G401 (cell line): ENCODE results near the gene SREK1. TPM values are rescaled to one million over a fixed set of nuclear protein-coding genes. Genes with fewer than 3 reads are reported as not detected.
"Not testable (repeated sequence)": the region's sequence is repeated elsewhere in the genome, so short reads cannot be mapped to it uniquely, and the experiment has no call there.

Experiments used
- DNase-seq: peaks from one replicate; pipeline ENCODE4 v3.0.0-alpha.2; 2015; ENCODE audit warnings: low spot score
- in situ Hi-C: cut with HindIII; loops from 2 replicates; pipeline ENCODE4 v1.10.0; 2016; ENCODE audit warnings: low sequenced_read_pairs, mixed read lengths
- total RNA-seq: library from RNA; depleted of rRNA; stranded (reverse); fragments of >200 nt; shearing (Covaris generic); gene quantifications from 2 replicates; pipeline ENCODE4 v1.2.3, GENCODE V29; 2014; rRNA removed

The SREK1 gene
- total RNA-seq, 1 experiment from 2014 or later: 42.6 TPM

- in situ Hi-C loops: no loop called here
- DNase-seq: no peak
These were observed 63.9 kb downstream of the SREK1 start for GRCh38 chr5:66207800-66208561.

DNA sequence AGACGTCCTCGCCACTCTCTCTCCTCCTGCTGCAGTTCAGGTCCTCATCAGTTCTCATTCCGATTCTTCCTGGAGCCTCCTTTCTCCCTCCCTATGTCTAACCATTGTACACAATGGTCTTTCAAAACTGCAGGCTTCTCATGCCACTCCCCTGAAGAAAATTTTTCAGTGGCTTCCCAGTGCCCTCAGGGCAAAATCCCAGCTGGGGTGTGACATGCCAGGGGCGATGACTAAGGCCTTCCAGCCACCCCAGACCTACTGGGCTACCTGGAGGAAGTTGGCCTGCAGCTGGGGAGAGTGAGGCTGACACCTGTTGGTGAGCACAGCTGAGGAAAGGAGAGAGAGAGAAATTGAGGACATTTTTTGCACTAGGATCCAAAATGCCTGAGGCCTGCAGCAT, 65.2 kb downstream of the SREK1 start:
- DNase-seq: no peak
- in situ Hi-C loops: no loop called here

DNA sequence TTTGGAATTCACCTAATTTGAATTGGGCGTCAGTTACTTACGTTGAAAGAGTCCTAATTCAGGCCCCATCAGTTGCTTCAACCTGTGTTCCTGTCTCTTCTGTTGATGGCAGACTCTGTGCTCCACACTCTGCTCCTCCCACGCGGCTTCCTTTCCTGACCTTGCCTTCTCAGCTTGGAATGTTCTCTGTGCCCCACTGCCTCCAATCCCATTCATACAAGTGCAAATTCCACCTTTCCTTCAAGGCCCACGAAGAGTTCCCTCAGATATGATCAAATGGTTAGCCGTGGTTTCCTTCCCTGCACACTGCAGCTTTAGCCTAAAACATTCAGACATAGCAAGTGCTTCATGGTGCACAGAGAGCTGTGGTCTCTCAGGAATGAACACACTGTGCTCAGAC, 65.7 kb downstream of the SREK1 start:
- in situ Hi-C loops: no loop called here
- no peak for DNase-seq

- DNase-seq: no peak
- in situ Hi-C loops: no loop called here
These were observed 69.4 kb downstream of the SREK1 start for GRCh38 chr5:66213533-66213932.

DNA sequence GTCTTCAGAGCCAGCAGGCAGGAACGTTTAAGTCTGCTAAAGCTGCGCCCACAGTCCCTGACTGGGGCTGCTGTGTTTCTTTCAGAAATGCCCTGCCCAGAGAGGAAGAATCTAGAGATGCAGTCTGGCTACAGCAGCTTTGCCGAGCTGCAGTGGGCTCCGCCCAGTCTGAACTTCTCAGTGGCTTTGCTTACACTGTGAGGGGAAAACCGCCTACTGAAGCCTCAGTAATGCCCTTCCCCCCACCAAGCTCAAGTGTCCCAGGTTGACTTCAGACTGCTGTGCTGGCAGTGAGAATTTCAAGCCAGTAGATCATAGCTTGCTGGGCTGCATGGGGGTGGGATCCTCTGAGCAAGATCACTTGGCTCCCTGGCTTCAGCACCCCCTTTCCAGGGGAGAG, 78.4 kb downstream of the SREK1 start:
- DNase-seq: no peak
- in situ Hi-C loops: no loop called here

- in situ Hi-C loops, DNase-seq: not testable (repeated sequence)
These were observed 78.8 kb downstream of the SREK1 start for GRCh38 chr5:66222896-66223295.

DNA sequence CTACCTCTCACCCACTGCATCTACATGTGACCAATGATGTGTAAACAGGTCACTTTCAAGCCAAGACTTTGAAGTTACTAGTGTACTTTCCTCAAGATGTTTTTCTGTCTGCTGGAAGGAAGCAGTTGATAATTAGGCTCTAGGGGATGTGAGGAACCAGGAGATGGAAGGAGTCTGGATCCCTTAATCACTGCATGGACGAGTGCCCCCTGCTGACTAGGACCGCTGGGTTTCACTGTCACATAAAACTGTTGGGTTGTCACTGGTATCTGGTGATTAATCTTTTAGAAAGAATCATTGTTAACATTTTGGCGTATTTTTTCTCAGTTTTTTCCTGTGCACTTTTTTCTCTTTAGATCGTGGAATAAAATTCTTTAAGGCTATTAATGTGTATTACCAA, 79.5 kb downstream of the SREK1 start:
- in situ Hi-C loops: no loop called here
- DNase-seq: no peak

DNA sequence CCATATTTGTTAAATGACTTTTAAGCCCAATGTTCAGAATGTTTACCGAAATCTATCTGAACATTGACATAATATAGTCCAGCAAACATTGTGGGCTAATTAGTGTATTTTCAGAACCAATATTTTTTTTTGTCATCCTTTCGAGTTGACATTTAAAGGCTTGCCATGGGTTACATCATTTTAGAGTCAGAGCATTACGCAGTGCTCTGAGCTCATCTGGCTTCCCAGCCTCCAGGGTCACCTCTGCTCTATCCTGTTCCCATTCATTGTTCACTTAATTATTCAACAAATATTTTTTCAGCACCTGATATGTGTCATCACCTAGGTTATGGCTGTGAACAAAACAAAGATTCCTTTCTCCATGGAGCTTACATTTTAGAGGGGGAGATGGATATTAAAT, 80.2 kb downstream of the SREK1 start:
- in situ Hi-C loops: no loop called here
- DNase-seq: no peak

- no peak for DNase-seq
- in situ Hi-C loops: no loop called here
These were observed 80.9 kb downstream of the SREK1 start for GRCh38 chr5:66224773-66225553.

GRCh38 chr5:66230551-66230950, 86.5 kb downstream of the SREK1 start:
- no peak for DNase-seq
- in situ Hi-C loops: no loop called here

DNA sequence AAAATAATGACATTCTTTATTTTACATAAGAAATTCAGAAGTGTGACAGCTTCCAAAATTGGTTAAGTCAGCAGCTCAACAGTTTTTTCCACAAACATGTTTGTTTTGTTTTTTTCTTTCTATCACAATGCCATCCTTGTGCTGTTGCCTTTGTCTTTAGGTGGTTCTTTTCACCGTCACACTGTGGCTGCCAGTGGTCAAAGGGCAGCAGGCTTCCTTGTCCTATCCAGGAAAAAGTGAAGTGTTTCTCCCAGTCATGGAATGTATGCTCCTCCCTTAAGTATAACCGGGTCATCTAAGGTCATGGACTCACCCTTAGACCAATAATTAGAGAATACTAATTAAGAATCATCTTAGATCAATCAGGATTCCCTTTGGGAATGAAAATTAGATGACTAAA, 87.4 kb downstream of the SREK1 start:
- no peak for DNase-seq
- in situ Hi-C loops: no loop called here

DNA sequence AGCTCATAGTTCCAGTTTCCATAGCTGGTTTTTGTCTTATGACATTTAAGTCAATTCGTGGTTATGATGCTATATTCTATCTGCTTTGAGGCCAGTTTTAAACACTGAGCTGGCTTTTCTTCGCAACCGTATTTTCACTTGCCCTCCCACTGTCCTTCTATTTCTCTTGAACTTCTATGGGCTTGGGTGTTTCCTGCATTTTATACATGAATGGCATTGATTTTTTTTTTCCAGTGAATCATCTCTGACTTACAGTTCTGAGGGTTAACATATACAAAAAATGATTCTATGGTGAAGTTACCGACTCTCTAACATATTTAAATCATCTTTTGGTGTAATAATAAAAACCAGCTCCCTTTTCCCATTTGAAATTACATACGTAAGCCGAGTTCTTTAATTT, 88.2 kb downstream of the SREK1 start:
- in situ Hi-C loops: no loop called here
- no peak for DNase-seq

- in situ Hi-C loops: no loop called here
- no peak for DNase-seq
These were observed 88.8 kb downstream of the SREK1 start for GRCh38 chr5:66232706-66233445.

Other genes starting within 250 kb of the SREK1 start
- 22.7 and 23.9 TPM in 2 replicates for gene ERBIN, start 217.7 kb upstream of the SREK1 start, total RNA-seq